Esophagus (tissue), 2 donors: ENCODE results near the gene ASAP3. TPM values are rescaled to one million over a fixed set of nuclear protein-coding genes. Genes with fewer than 3 reads are reported as not detected.
A peak's percentile ranks its signal among the peaks of the same experiment; 100 is the strongest.

Source experiments
- H3K27ac ChIP-seq, 2 donors: one replicate each; pipeline ENCODE4 v1.5.1; 2013; ENCODE audit warnings: low read depth in 2 of 2, mild to moderate bottlenecking in 2 of 2, inconsistent platforms in 1 of 2, low read length in 1 of 2, moderate library complexity in 1 of 2
- H3K27me3 ChIP-seq, 2 donors: one replicate each; pipeline ENCODE4 v1.6.1; 2013; ENCODE audit warnings: low read length in 2 of 2, control low read depth in 1 of 2, mild to moderate bottlenecking in 1 of 2; ENCODE audit not compliant: insufficient read depth in 2 of 2, control insufficient read depth in 1 of 2
- H3K36me3 ChIP-seq, 2 donors: one replicate each; pipeline ENCODE4 v1.6.1; 2013; ENCODE audit warnings: low read length in 1 of 2; ENCODE audit not compliant: control insufficient read depth in 2 of 2, insufficient read depth in 2 of 2
- H3K4me1 ChIP-seq, 2 donors: one replicate each; pipeline ENCODE4 v1.6.1; 2013; ENCODE audit warnings: low read length in 1 of 2; ENCODE audit not compliant: control insufficient read depth in 2 of 2, insufficient read depth in 2 of 2
- H3K4me3 ChIP-seq, 2 donors: one replicate each; pipeline ENCODE4 v1.5.1; 2013; ENCODE audit warnings: low read length in 2 of 2, mild to moderate bottlenecking in 2 of 2, low read depth in 1 of 2, moderate library complexity in 1 of 2
- H3K9me3 ChIP-seq, 2 donors: one replicate each; pipeline ENCODE4 v1.6.1; 2013; ENCODE audit warnings: mild to moderate bottlenecking in 2 of 2, low read depth in 1 of 2, low read length in 1 of 2, moderate library complexity in 1 of 2; ENCODE audit not compliant: control insufficient read depth in 2 of 2, insufficient read depth in 1 of 2
- WGBS, 2 donors: extraction: QIAGEN DNeasy Blood & Tissue Kit; methylation state at CpG; one replicate each; pipeline ENCODE4 v1.1.7; 2013; 5-methylcytosine and 5-hydroxymethylcytosine counted together
- polyA plus RNA-seq, 2 donors: library from polyadenylated mRNA; stranded (reverse); fragments of 200-250 nt; gene quantifications; one replicate each; pipeline ENCODE4 v1.2.3, GENCODE V29; 2013
- donor health status: healthy with polysubstance abuse.
- donor health status: Bipolar disorder and iron deficiency.

The ASAP3 gene
- polyA plus RNA-seq, 2 donors, result 32.0 to 32.8 TPM

DNA sequence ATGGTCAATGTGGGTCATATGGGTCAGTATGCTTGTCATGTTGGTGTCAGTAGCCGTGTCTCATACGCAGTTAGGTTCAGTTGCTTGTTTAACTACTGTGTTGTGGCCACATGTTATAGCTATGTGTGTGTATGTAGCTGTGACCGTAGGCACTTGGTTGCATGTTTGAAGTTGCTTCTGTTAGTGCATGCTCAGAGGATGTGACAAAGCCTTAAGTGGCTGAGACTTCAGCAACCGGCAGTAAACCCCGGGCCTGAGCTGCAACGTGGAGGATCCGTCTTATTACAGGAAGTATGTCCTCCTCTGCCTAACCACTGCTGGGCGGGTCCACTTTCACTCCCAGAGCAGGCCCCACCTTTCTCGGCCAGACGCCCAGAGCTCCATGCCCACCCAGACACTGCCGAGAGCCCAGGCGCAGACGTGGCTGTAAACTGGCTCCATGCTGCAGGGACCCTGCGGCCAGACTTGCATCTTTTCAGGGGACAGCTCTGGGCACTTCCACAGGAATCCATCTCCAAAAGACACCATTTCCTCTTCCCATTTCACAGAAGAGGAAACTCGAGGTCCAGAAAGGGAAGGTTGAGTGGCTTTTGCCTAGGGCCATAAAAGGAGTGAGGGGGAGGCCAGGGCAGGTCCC is 61.6 kb downstream of the ASAP3 start:
- Histone ChIP-seq H3K36me3 (no peaks in the 10 kb centered on the region), H3K27me3 (no peaks in the 10 kb centered on the region), H3K4me1 (peaks cover 0 to 14% of the 10 kb centered on the region in 2 donors), H3K27ac (peak overlapping the region; percentile 36 to 83), H3K4me3 (no peak overlapping the region), H3K9me3 (no peaks in the 10 kb centered on the region)
- WGBS, 2 donors, result 22 to 26% methylated on average over 15 of the region's 15 CpGs

DNA sequence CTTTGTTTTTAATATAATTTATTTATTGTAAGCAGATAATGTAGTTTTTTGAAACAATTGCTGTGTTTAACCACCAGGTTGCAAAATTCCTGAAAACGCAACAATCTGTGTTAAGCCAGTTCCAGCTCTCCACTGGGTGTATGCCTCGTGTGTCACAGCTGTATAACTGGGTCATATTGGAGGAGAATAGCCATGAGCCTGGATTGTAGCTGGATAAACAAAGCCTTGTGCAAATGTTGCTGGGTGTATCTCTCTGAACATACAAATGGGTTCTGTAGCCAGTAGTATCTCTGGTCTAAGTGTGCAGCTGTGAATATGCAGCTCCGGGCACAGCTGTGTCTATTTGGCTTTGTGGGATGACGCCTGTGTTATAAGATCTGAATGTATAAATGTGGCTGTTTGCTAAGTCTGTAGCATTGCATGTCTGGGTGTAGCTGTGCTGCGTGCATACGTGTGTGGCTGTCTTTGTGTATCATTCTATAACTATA is 62.2 kb downstream of the ASAP3 start:
- no peaks in the 10 kb centered on the region for H3K9me3 ChIP-seq
- peaks cover 0 to under 1% of the 10 kb centered on the region in 2 donors for H3K36me3 ChIP-seq
- 47 to 55% methylated on average over 6 of the region's 6 CpGs for WGBS, 2 donors
- no peaks in the 10 kb centered on the region for H3K27me3 ChIP-seq
- peaks cover 0 to 14% of the 10 kb centered on the region in 2 donors for H3K4me1 ChIP-seq
- no peak overlapping the region for H3K4me3 ChIP-seq
- peak overlapping the region; percentile 36 to 83 for H3K27ac ChIP-seq

DNA sequence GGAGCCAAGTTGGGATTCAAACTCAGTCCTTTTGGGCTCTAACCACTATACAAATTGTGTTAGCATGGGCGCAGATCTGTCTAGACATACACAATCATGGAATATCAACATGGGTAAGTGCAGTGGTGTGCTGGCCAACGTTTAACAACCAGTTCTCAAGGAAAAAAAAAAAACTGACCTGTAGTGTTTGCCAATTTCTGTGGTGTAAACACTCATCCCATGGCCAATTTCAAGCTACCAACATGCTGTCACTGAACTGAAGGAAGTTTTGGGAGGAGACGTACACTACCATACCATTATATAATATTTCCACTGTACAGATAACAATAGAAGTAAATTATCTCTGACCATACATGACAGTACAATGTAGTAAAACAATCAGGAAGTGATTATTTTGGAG is 62.6 kb downstream of the ASAP3 start:
- H3K27me3 ChIP-seq, result no peaks in the 10 kb centered on the region
- WGBS, 2 donors, result 57 to 79% methylated on average over 3 of the region's 3 CpGs
- no peak overlapping the region for H3K4me3 ChIP-seq
- H3K27ac ChIP-seq, result no peak overlapping the region
- H3K9me3 ChIP-seq, result no peaks in the 10 kb centered on the region
- H3K4me1 ChIP-seq, result peaks cover 0 to 13% of the 10 kb centered on the region in 2 donors
- peaks cover 0 to 3% of the 10 kb centered on the region in 2 donors for H3K36me3 ChIP-seq

DNA sequence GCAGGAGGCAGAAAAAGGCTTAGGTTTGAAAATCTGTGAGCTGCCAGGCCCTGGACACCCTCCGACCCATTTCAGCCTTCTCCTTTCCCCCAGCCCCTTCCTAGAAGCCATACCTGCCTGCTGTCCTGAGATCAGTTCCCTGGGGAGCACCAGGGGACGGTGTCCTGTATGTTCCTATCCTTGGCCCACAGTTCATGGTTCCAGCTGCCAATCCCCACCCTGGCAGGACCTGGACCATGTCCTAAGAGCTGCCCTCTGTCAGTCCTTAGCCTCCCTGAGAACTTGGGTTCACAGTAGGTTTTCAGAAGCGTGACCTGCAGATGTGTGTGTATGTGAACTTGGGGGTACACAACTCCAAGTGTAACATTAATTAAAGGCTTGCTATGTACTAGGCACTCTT is 63.2 kb downstream of the ASAP3 start:
- Histone ChIP-seq H3K9me3 (no peaks in the 10 kb centered on the region), H3K27ac (no peak overlapping the region), H3K4me1 (peaks cover 0 to 13% of the 10 kb centered on the region in 2 donors), H3K27me3 (no peaks in the 10 kb centered on the region), H3K4me3 (no peak overlapping the region), H3K36me3 (peaks cover 0 to 3% of the 10 kb centered on the region in 2 donors)
- WGBS, 2 donors, result 79 to 98% methylated on average over 3 of the region's 3 CpGs

DNA sequence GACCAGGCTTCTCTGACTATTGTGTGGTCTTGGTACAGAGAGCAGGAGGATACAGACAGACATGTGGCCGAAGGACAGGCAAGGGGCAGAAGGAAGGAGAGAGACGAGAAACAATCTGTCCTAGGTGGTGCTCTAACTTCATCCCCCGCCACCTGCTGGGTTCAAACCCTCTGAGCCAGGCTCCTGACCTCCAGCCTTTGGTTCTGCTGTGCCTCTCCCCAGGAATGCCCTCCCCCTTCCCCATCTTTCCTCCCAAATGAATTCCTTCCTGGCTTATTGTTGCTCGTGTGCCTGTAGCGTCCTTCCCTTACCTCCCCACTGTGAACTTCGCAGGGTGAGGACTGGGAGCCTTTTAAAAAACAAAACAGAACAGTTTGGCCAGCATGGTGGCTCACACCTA is 64.8 kb downstream of the ASAP3 start:
- Histone ChIP-seq H3K36me3 (peaks cover 0 to 3% of the 10 kb centered on the region in 2 donors), H3K27me3 (no peaks in the 10 kb centered on the region), H3K27ac (no peak overlapping the region), H3K9me3 (no peaks in the 10 kb centered on the region), H3K4me3 (no peak overlapping the region), H3K4me1 (peaks cover 0 to 13% of the 10 kb centered on the region in 2 donors)
- 69 to 87% methylated on average over 6 of the region's 6 CpGs for WGBS, 2 donors

DNA sequence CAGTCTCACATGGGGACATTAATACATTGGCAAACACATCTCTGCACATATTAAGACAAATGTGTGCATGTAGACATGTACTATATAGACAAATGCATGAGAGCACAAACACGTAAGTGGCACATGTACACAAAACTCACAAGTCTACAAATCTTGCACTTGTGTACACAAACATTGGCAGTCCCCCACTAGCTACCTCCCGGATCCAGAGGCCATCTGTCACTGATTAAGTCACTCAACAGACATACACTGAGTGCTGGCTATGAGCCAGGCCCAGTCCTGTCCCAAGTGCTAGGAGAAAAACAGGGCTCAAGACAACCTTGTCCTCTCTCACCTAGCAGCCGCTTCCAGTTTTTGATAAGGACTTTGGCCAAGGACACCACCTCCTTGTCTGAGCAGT is 66.4 kb downstream of the ASAP3 start:
- Histone ChIP-seq H3K9me3 (no peaks in the 10 kb centered on the region), H3K36me3 (peaks cover 0 to 3% of the 10 kb centered on the region in 2 donors), H3K4me3 (no peak overlapping the region), H3K27ac (no peak overlapping the region), H3K4me1 (peaks cover 0 to 8% of the 10 kb centered on the region in 2 donors), H3K27me3 (no peaks in the 10 kb centered on the region)
- 58 to 72% methylated on average over 3 of the region's 3 CpGs for WGBS, 2 donors

DNA sequence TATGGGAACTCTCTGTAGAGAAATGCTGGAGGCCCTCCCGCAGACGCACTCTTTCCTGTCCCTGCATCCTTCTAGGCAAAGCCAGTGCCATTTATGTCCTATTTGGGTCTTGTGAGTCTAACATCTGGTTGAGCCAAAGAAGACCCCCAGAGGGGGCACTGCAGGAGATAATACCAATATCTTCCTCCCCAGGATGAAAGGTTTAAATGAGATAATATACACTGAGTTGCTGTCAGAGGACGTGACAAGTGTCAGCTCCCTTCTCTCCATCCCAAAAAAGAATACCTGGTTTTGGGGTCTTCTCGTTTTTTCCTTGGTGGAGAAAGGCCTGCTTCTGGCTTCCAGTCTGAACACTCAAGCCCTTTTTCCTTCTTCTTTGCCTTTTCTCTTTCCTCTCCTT is 67.0 kb downstream of the ASAP3 start:
- Histone ChIP-seq H3K36me3 (peaks cover 0 to 3% of the 10 kb centered on the region in 2 donors), H3K4me1 (peaks cover 0 to 3% of the 10 kb centered on the region in 2 donors), H3K9me3 (no peaks in the 10 kb centered on the region), H3K4me3 (no peak overlapping the region), H3K27me3 (no peaks in the 10 kb centered on the region), H3K27ac (no peak overlapping the region)
- 90 to 91% methylated on average over 4 of the region's 4 CpGs for WGBS, 2 donors

DNA sequence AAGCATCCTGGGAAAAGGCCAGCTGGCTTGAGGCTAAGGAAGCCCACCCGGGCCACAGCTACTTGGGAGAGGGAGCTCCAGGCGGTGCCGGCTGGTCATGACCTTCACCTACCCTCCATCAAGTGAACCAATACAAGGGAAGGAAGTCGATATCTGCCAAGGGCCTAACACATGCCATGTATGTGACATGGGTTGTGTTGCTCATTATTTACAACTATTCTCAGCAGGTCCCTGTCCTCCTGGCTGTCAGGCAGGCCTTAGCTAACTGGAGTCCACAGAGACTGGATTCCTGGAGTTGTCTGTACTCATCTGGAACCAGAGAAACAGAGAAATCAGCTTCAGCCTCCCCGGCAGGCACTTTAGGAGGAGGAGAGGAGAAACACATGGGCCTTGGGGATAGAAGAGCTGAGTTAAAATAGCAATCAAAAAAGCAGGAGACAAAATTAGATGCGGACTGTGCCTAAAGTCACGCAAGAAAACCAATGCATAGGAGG is 75.1 kb downstream of the ASAP3 start:
- H3K27me3 ChIP-seq, result no peaks in the 10 kb centered on the region
- no peak overlapping the region for H3K4me3 ChIP-seq
- no peak overlapping the region for H3K27ac ChIP-seq
- 75 to 87% methylated on average over 7 of the region's 7 CpGs for WGBS, 2 donors
- no peaks in the 10 kb centered on the region for H3K9me3 ChIP-seq
- H3K36me3 ChIP-seq, result peaks cover 3 to 5% of the 10 kb centered on the region in 2 donors
- peaks cover 0 to 3% of the 10 kb centered on the region in 2 donors for H3K4me1 ChIP-seq

DNA sequence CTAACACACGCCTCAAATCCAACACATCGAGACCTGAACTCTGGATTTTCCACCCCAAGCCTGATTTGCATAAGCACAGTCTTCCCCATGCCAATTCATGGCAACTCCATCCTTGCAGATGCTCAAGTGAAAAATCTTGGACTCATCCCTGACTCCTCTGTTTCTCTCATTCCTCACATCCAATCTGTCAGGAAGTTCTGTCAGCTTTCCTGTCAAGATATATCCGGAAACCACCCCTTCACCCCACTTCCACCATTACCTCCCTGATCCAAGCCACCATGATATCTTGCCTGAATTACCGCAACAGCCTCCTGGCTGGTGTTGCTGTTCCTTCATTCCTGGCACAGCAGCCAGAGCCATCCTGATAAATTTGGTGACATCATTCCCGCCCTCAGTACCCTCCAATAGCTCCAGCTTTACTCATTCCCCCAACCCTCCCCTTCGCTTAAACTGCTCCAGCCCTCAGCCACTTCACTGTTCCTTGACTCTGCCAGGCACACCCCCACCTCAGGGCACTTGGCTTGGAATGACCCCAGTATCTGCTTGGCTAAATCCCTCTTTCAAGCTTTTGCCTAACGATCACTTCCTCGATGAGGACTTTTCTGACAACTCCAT is 76.9 kb downstream of the ASAP3 start:
- Histone ChIP-seq H3K27ac (peak overlapping the region in 1 of 2 donors; percentile 57), H3K4me1 (peaks cover 0 to 11% of the 10 kb centered on the region in 2 donors), H3K36me3 (peaks cover 3 to 5% of the 10 kb centered on the region in 2 donors), H3K27me3 (no peaks in the 10 kb centered on the region), H3K4me3 (no peak overlapping the region), H3K9me3 (no peaks in the 10 kb centered on the region)
- WGBS, 2 donors, result 61 to 69% methylated on average over 8 of the region's 8 CpGs
